Uterus (tissue), 2 donors: ENCODE measurements around the gene STRBP.

ENCODE experiments used
- CTCF ChIP-seq, 4 experiments: fragments of 200-600 bp in 2 of 4; fragments of 450-650 bp in 2 of 4; sonication (generic) in 2 of 4; IDR thresholded peaks; one replicate each; pipeline ENCODE4 v1.5.1; 2016 to 2019; ENCODE audit warnings: antibody characterized with exemption in 4 of 4, mild to moderate bottlenecking in 2 of 4, moderate library complexity in 1 of 4
- POLR2A ChIP-seq, 2 donors: fragments of 450-650 bp; IDR thresholded peaks; one replicate each; pipeline ENCODE4 v1.6.1; 2016; ENCODE audit warnings: antibody characterized with exemption in 2 of 2, mild to moderate bottlenecking in 1 of 2, moderate library complexity in 1 of 2

- TF ChIP-seq CTCF (IDR thresholded peaks at IDR 0.05) (no peak), POLR2A (IDR thresholded peaks at IDR 0.05) (no peak)
Observed at GRCh38 chr9:123175854-123176629, 92.3 kb downstream of the STRBP start.
